M059J (cell line): ENCODE results near the gene EPS8L3. TPM values are rescaled to one million over a fixed set of nuclear protein-coding genes. Genes with fewer than 3 reads are reported as not detected.
A peak's percentile ranks its signal among the peaks of the same experiment; 100 is the strongest.

Source experiments
- DNase-seq: peaks from one replicate; pipeline ENCODE4 v3.0.0-alpha.2; 2012; ENCODE audit warnings: low read depth
- total RNA-seq: library from RNA; depleted of rRNA; stranded (reverse); fragments of >200 nt; shearing (Covaris generic); gene quantifications from 2 replicates; pipeline ENCODE4 v1.2.3, GENCODE V29; 2014

Gene EPS8L3
- total RNA-seq, 1 experiment from 2014 or later = not detected

- DNase-seq = peak; percentile 79
Observed at GRCh38 chr1:109739738-109740614, 23.7 kb downstream of the EPS8L3 start.

GRCh38 chr1:109733236-109733870, 30.4 kb downstream of the EPS8L3 start:
- DNase-seq = no peak

- no peak for DNase-seq
Observed at GRCh38 chr1:109732390-109732881, 31.3 kb downstream of the EPS8L3 start.

GRCh38 chr1:109730666-109731065, 33.1 kb downstream of the EPS8L3 start:
- no peak for DNase-seq

DNA sequence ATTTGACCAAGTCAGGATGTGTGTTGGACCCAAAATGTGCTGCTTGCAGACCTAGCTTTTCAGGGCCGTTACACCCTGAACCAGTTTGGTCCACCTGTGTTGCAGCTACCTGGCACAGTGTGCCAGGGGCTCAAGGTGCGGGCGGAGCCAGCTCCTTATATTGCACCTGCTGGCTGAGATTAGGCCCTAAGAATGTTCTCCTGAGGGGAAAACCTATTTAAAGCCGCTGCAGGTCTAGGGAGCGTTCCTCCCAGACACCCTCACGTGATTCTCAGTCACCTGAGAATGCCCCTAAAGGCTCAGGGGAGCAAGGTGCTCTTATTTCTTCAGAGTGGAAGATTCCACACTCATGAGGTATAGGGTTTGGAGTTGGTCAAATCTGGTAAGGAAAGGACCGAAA, 34.9 kb downstream of the EPS8L3 start:
- DNase-seq = no peak

DNA sequence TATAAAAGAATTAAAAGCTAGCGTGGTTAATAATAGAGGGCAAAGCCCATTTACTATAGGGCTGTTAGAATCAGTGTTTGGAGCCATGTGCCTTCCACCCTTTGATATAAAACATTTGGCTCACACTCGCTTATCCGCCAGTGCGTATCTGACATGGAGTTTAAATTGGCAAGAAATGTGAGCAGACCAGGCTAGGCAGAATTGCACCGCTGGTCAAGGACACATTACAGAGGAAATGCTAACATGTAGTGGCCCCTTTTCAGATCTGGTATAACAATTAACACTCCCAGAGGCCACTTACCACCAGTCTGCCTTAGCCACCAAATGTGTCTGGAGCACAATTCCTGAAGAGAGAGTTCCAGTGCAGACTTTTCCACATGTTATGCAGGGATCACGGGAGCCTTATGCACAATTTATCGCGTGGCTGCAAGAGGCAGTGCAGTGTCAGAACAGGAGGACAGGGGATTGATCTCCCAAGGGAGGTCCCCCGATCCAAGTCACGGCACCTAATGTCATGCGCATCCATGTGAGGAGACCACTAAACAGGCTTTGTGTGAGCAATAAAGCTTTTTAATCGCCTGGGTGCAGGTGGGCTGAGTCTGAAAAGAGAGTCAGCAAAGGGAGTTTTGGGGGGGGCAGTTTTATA, 36.9 kb downstream of the EPS8L3 start:
- no peak for DNase-seq

DNA sequence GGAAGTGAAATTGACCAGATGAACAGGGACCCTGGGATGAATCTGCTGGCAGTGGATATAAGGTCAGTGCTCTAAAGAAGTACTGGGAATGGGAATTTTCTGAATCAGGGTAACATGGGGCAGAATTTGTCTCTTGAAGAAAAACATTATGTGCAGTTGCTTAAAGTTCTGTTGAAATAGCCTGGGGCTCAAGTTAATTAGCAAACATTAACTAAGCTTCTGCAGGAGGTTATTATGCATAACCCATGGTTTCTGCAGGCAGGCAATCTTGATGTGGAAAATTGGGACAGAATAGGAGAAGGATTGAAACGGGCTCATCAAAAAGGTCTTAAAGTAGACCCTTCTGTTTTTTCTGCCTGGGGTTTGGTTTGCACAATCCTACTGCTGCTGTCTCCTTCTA, 37.7 kb downstream of the EPS8L3 start:
- no peak for DNase-seq

DNA sequence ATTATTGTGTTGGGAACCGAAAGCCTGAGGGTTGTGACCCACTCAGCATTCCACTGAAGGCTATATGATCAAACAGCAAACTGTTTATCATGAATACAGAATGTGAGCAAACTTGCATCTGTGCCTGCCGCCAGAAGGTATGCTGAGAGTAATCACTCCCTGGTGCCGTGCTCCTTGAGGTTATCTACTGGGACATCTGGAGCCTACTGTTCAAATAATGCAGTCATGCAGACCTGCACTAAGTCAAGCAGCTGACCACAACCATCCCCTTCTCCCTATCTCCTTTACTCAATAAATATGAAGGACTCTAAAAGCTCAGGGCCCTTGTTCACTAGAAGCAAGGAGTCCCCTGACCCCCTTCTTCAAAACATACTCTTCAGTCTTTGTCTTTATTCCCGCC, 38.2 kb downstream of the EPS8L3 start:
- no peak for DNase-seq

GRCh38 chr1:109724933-109725332, 38.8 kb downstream of the EPS8L3 start:
- no peak for DNase-seq

GRCh38 chr1:109722908-109723691, 40.6 kb downstream of the EPS8L3 start:
- no peak for DNase-seq

DNA sequence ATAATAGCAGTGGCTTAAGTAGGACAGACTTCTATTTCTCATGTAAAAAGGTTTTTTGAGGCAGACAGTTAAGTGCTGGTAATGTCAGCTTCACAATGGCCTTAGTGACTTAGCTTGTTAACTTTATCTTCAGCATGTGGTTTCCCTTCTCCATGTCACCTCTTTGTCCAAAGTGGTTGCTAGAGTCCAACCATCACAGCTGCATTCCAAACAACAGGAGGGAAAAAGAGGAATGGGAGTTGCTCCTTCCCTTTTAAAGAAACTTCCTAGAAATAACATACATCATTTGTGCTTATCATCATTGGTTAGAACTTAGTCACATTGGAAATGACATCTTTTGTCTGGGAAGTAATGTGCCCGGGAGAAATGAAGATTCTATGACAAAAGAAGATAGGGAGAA, 41.8 kb downstream of the EPS8L3 start:
- DNase-seq = no peak

- no peak for DNase-seq
Observed at GRCh38 chr1:109721042-109721441, 42.7 kb downstream of the EPS8L3 start.

DNA sequence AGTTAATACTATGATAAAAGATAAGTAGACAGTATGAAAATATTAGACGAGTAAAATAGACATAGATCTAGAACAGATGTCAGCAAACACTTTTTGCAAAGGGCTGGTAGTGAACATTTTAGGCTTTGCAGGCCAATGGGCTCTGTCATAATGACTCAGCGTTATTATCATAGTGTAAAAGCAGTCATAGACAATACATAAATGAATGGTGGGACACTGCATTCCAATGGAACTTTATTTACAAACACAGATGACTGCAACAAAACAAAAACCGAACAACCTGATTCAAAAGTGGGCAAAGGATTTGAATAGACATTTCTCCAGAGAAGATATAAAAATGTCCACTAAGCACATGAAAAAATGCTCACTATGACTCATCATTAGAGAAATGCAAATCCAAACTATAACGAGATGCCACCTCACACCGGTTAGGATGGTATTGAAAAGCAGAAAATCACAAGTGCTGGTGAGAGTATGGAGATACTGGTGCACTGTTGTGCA, 44.3 kb downstream of the EPS8L3 start:
- DNase-seq = peak; percentile 45

GRCh38 chr1:109718495-109718894, 45.2 kb downstream of the EPS8L3 start:
- peak; percentile 68 for DNase-seq

DNA sequence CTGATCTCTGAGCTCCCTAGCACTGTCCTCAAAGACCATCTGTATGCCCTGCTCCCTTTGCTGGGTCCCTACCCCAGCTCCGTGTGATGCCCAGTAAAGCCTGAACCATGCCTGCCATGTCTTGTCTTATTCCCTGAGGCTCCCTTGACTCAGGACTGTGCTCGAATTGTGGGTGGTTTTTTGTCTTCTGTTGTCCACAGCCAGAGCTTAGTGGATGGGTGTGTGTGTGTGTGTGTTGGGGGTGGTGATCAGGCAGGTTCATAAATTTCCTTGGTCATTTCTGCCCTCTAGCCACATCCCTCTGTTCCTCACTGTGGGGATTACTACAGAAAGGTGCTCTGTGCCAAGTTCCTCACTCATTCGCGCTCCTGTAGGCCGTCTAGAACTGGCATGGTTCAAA, 46.0 kb downstream of the EPS8L3 start:
- DNase-seq = no peak

GRCh38 chr1:109716570-109717090, 47.1 kb downstream of the EPS8L3 start:
- DNase-seq = no peak

GRCh38 chr1:109716121-109716520, 47.6 kb downstream of the EPS8L3 start:
- DNase-seq = no peak

DNA sequence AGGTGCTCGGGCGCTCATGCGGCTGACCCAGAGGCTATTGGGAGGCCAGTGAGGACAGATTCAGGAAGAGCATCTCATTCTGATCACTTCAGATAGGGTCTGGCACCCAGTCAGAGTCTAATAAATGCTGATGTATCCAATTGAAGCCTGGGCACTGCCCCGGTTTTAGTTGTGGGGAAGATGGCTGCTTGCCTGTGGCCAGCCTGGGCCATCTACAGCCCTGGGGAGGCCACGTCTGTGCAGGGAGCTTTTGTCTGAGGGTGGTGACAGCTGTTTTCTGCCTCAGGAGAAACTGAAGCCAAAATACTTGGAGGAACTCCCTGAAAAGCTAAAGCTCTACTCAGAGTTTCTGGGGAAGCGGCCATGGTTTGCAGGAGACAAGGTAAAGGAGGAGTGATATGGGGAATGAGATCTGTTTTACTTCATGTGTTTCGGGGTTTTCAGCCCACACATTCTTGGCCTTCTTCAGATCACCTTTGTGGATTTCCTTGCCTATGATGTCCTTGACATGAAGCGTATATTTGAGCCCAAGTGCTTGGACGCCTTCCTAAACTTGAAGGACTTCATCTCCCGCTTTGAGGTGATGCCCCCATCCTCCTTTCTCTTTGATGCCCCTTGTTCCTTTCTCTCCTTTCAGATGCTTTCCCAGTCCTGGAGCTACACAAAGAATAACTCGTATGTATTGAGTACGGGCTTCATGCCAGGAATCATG, 48.9 kb downstream of the EPS8L3 start:
- DNase-seq = no peak

DNA sequence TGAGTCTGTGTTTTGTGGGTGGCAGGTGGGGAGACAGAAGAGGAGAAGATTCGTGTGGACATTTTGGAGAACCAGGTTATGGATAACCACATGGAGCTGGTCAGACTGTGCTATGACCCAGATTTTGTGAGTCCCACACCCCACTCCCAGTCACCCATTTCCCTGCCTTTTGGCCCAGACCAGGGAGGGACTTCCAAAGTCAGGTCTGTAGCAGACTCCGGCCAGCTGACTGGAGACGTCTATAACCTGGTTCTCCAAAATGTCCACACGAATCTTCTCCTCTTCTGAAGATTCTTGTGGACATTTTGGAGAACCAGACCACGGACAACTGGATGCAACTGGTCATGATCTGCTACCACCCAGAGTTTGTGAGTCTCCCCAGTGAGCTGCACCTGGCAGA, 50.1 kb downstream of the EPS8L3 start:
- DNase-seq = no peak

DNA sequence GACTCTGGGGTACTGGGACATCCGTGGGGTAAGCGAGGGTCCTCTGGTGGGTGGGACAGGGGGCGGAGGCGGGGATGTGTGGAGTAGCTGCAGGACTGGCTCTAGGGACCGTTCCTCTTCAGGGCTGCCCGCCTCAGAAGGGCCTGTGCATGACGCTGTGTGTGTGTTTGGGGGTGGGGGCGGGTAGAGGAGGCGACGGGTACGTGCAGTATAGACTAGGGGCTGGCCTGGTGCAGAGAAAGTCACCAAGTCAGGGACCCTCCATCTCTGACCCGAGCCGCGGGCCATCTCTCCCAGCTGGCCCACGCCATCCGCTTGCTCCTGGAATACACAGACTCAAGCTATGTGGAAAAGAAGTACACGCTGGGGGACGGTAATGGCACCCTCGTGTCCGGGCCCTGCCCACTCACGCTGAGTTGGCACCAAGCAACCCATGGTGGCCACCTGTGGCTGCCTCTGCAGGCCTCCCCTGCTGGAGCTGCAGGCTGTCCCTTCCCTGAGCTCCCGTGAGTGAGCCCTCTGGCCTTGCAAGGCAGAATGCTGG, 51.3 kb downstream of the EPS8L3 start:
- no peak for DNase-seq
